AG04449 (cell line): ENCODE results near the gene ZPLD1.

Experiments used
- CTCF ChIA-PET: fragments of 350-600 bp; formaldehyde crosslinking; extraction: SDS; loops from one replicate; lab custom pipeline; 2021; ENCODE audit warnings: antibody characterized with exemption; lab: Yijun Ruan, JAX
- POLR2A ChIA-PET: fragments of 400-600, 350-600 bp; formaldehyde crosslinking; extraction: SDS; loops from one replicate; lab custom pipeline; 2020; ENCODE audit warnings: antibody characterized with exemption, inconsistent platforms; lab: Yijun Ruan, JAX
- DNase-seq: peaks from one replicate; pipeline ENCODE4 v3.0.0-alpha.2; 2010; ENCODE audit warnings: low read depth, low spot score
- H3K4me3 ChIP-seq: 2 replicates; pipeline ENCODE4 v1.5.1; 2011; ENCODE audit warnings: low read depth, mild to moderate bottlenecking, control low read depth, low read length
- TF ChIP-seq, protein P1 (sequence below): IDR thresholded peaks from one replicate; pipeline ENCODE4 v1.5.1; 2011; ENCODE audit warnings: mild to moderate bottlenecking, moderate library complexity, low read length, control low read depth, inconsistent platforms; ENCODE audit not compliant: insufficient read depth; ENCODE audit errors: missing control alignments

The ZPLD1 gene

DNA sequence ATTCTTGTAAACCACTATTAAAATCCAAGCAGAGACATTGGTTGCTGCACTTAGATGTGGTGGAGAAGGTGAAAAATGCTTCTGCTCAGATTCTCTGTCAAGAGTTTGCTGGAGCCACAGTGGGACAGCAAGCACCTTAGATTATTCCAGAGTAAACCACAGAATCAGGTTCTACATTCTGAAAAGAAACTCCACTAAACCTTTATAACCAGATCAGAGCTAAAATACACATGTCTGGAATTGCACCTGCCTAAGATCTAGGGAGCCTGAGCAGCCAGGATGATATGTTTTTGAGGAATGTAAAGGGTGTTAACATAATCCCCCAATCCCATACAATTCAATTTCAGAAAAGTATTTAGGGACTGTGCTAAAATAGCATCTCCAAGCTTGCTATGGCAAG, at the start of gene ZPLD1:
Gene ZPLD1, plus strand, starts transcription at position 301 of the 400 bp plus-strand sequence. CDS start 3,473 bp downstream, outside the sequence.
- TF ChIP-seq, protein P1, sequence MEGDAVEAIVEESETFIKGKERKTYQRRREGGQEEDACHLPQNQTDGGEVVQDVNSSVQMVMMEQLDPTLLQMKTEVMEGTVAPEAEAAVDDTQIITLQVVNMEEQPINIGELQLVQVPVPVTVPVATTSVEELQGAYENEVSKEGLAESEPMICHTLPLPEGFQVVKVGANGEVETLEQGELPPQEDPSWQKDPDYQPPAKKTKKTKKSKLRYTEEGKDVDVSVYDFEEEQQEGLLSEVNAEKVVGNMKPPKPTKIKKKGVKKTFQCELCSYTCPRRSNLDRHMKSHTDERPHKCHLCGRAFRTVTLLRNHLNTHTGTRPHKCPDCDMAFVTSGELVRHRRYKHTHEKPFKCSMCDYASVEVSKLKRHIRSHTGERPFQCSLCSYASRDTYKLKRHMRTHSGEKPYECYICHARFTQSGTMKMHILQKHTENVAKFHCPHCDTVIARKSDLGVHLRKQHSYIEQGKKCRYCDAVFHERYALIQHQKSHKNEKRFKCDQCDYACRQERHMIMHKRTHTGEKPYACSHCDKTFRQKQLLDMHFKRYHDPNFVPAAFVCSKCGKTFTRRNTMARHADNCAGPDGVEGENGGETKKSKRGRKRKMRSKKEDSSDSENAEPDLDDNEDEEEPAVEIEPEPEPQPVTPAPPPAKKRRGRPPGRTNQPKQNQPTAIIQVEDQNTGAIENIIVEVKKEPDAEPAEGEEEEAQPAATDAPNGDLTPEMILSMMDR = no peak
- CTCF ChIA-PET = no interaction called here

DNA sequence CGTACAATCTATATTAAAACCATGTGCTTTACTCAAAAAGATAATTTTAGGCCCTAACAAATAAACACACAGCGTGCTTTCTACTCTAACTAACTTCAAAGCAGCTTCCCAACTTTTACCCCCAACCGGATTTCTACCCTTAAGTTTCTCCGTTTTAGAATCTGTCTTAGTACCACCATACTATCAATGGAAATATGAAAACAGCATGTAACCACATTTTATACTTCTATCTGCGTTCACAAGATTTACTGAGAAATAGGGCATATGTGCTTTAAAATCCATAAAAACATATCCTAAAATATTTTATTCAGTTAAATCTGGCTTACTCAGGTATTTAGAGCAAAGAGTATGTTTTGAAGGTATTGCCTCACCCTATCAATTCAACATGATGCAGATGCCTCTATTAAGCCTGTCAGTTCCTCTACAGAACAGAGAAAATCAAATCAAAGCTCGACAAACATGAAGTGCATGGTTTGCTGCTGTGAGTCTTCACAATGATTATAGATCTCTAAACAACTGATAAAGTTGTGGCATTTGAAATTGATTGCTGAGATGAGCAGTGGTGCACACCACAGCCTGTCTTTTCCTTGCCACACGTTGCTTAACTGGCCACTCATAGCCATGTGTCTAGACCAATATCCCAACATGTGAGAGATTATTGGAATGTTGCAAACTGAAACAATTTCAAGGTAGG, 44.5 kb upstream of the ZPLD1 start:
- CTCF ChIA-PET = no interaction called here
- TF ChIP-seq, protein P1 = no peak

More for the DNA sequence above, at the start of gene ZPLD1:
- no peak within 1 kb of the TSS for H3K4me3 ChIP-seq
- POLR2A ChIA-PET = no interaction called here
- no peak for DNase-seq

DNA sequence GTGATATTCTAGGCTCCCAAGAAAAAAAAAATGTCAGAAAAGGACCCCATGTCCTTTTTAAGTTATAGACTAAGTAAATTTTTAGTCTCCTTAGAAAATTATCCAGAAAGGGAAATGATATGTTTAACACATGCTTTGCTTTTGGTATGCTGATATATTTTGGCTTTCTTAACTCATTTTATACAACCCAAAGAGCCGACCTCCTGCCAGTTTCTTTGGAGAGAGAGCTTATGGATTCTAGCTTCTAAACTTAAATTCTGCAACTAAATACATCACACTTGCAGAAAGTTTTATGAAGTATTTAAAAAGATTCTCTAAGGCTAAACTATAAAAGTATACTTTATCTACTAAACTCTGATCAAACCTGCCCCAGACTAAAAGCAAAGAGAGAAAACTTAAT, 43.9 kb upstream of the ZPLD1 start:
- POLR2A ChIA-PET = no interaction called here
- TF ChIP-seq, protein P1 = no peak
- CTCF ChIA-PET = no interaction called here
- DNase-seq = no peak
- no peak overlapping the region for H3K4me3 ChIP-seq

More for the DNA sequence above, 44.5 kb upstream of the ZPLD1 start:
- no peak overlapping the region for H3K4me3 ChIP-seq
- POLR2A ChIA-PET = no interaction called here
- DNase-seq = no peak

- TF ChIP-seq, protein P1 = no peak
- POLR2A ChIA-PET = no interaction called here
- no peak for DNase-seq
- no peak overlapping the region for H3K4me3 ChIP-seq
- CTCF ChIA-PET = no interaction called here
These were observed 43.3 kb upstream of the ZPLD1 start for GRCh38 chr3:102391491-102391890.

DNA sequence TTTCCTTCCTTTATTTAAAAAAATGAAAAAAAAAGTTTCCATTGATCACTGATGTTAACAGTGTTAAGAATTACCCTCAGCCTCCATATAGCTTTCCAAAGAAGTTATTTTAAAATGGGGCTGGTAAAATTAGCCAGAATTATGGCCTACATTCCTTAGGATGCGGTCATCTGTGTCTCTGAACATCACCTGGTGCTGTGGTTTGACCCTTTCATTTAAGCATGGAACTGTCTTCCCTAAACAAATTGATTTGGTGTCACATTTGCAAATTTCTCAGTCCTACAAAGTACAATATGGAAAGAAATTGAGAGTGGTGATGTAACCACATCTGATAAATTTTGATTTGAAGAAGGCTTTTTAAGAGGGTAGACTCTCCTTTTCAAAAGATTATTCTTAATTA, 40.3 kb upstream of the ZPLD1 start:
- TF ChIP-seq, protein P1 = no peak
- no peak for DNase-seq
- H3K4me3 ChIP-seq = no peak overlapping the region
- POLR2A ChIA-PET = no interaction called here
- CTCF ChIA-PET = no interaction called here

- CTCF ChIA-PET = no interaction called here
- POLR2A ChIA-PET = no interaction called here
- no peak for DNase-seq
These were observed 36.6 kb upstream of the ZPLD1 start for GRCh38 chr3:102398176-102398575.

More at GRCh38 chr3:102398176-102398575, 36.6 kb upstream of the ZPLD1 start:
- TF ChIP-seq, protein P1 = no peak
- no peak overlapping the region for H3K4me3 ChIP-seq
